Vagina (tissue), 2 donors: ENCODE results near the gene DIAPH3. TPM values are rescaled to one million over a fixed set of nuclear protein-coding genes. Genes with fewer than 3 reads are reported as not detected.

Experiments
- DNase-seq, 2 donors: peaks; one replicate each; pipeline ENCODE4 v3.0.0-alpha.2; 2017; ENCODE audit errors: extremely low spot score in 2 of 2
- H3K27ac ChIP-seq: fragments of 200-600 bp; sonication (generic); one replicate; pipeline ENCODE4 v1.5.1; 2019
- H3K27me3 ChIP-seq: fragments of 200-600 bp; sonication (generic); one replicate; pipeline ENCODE4 v1.5.1; 2019
- H3K36me3 ChIP-seq, 2 donors: fragments of 200-600 bp; sonication (generic); one replicate each; pipeline ENCODE4 v1.5.1; 2017 to 2019
- H3K4me1 ChIP-seq: fragments of 200-600 bp; sonication (generic); one replicate; pipeline ENCODE4 v1.5.1; 2019
- H3K4me3 ChIP-seq, 2 donors: fragments of 200-600 bp; sonication (generic); 1 replicate in 1 of 2; 2 replicates in 1 of 2; pipeline ENCODE4 v1.5.1; 2016 to 2019
- H3K9me3 ChIP-seq: fragments of 200-600 bp; sonication (generic); one replicate; pipeline ENCODE4 v1.5.1; 2019
- POLR2A ChIP-seq, 2 donors: fragments of 450-650 bp; IDR thresholded peaks; one replicate each; pipeline ENCODE4 v1.6.1; 2017; ENCODE audit warnings: antibody characterized with exemption in 2 of 2, mild to moderate bottlenecking in 2 of 2, moderate library complexity in 2 of 2
- POLR2AphosphoS5 ChIP-seq, 2 donors: sonication (generic); formaldehyde crosslinking; IDR thresholded peaks; one replicate each; pipeline ENCODE4 v1.9.0; 2017; ENCODE audit warnings: antibody characterized with exemption in 2 of 2, mild to moderate bottlenecking in 2 of 2, low read depth in 1 of 2; ENCODE audit not compliant: insufficient read depth in 1 of 2
- intact Hi-C: fragments of 100-400 bp; cut with DNase I; formaldehyde crosslinking; loops from one replicate; pipeline ENCODE4 v1.15.1; 2023
- total RNA-seq: library from RNA; depleted of rRNA; stranded (reverse); fragments of >200 nt; gene quantifications from one replicate; pipeline ENCODE4 v1.2.3, GENCODE V29; 2016
- TF ChIP-seq, protein P1 (sequence below), 3 experiments: fragments of 450-650 bp in 2 of 3; fragments of 200-600 bp in 1 of 3; sonication (generic) in 1 of 3; IDR thresholded peaks; one replicate each; pipeline ENCODE4 v1.5.1; 2017 to 2019; ENCODE audit warnings: antibody characterized with exemption in 3 of 3, mild to moderate bottlenecking in 2 of 3, moderate library complexity in 2 of 3

Gene DIAPH3
- total RNA-seq, 1 donor from 2014 or later: 1.2 TPM

GRCh38 chr13:59677430-59677829 is 486.3 kb downstream of the DIAPH3 start:
- intact Hi-C loops: no loop called here
- Histone ChIP-seq H3K4me1 (no peaks in the 10 kb centered on the region), H3K4me3 (no peak overlapping the region), H3K36me3 (no peaks in the 10 kb centered on the region), H3K27me3 (no peaks in the 10 kb centered on the region), H3K27ac (no peak overlapping the region), H3K9me3 (no peaks in the 10 kb centered on the region)
- no peak for DNase-seq
- TF ChIP-seq POLR2AphosphoS5 (IDR thresholded peaks at IDR 0.05; ENCODE audit: insufficient read depth in 1 of 2, low read depth in 1 of 2): no peak
- TF ChIP-seq POLR2A (IDR thresholded peaks at IDR 0.05): no peak
- TF ChIP-seq, protein P1, sequence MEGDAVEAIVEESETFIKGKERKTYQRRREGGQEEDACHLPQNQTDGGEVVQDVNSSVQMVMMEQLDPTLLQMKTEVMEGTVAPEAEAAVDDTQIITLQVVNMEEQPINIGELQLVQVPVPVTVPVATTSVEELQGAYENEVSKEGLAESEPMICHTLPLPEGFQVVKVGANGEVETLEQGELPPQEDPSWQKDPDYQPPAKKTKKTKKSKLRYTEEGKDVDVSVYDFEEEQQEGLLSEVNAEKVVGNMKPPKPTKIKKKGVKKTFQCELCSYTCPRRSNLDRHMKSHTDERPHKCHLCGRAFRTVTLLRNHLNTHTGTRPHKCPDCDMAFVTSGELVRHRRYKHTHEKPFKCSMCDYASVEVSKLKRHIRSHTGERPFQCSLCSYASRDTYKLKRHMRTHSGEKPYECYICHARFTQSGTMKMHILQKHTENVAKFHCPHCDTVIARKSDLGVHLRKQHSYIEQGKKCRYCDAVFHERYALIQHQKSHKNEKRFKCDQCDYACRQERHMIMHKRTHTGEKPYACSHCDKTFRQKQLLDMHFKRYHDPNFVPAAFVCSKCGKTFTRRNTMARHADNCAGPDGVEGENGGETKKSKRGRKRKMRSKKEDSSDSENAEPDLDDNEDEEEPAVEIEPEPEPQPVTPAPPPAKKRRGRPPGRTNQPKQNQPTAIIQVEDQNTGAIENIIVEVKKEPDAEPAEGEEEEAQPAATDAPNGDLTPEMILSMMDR (IDR thresholded peaks at IDR 0.05): no peak

GRCh38 chr13:59674616-59675015 is 489.1 kb downstream of the DIAPH3 start:
- Histone ChIP-seq H3K27ac (no peak overlapping the region), H3K9me3 (no peaks in the 10 kb centered on the region), H3K27me3 (no peaks in the 10 kb centered on the region), H3K4me3 (no peak overlapping the region), H3K36me3 (no peaks in the 10 kb centered on the region), H3K4me1 (no peaks in the 10 kb centered on the region)
- TF ChIP-seq, protein P1 (IDR thresholded peaks at IDR 0.05): no peak
- no peak for TF ChIP-seq POLR2AphosphoS5 (IDR thresholded peaks at IDR 0.05; ENCODE audit: insufficient read depth in 1 of 2, low read depth in 1 of 2)
- no peak for TF ChIP-seq POLR2A (IDR thresholded peaks at IDR 0.05)
- DNase-seq: no peak
- intact Hi-C loops: no loop called here

GRCh38 chr13:59673286-59673685 is 490.4 kb downstream of the DIAPH3 start:
- H3K36me3 ChIP-seq: no peaks in the 10 kb centered on the region
- H3K27me3 ChIP-seq: no peaks in the 10 kb centered on the region
- no peak for TF ChIP-seq POLR2A (IDR thresholded peaks at IDR 0.05)
- TF ChIP-seq, protein P1 (IDR thresholded peaks at IDR 0.05): no peak
- no peak for TF ChIP-seq POLR2AphosphoS5 (IDR thresholded peaks at IDR 0.05; ENCODE audit: insufficient read depth in 1 of 2, low read depth in 1 of 2)
- H3K27ac ChIP-seq: no peak overlapping the region
- no peaks in the 10 kb centered on the region for H3K9me3 ChIP-seq
- intact Hi-C loops: no loop called here
- no peaks in the 10 kb centered on the region for H3K4me1 ChIP-seq
- H3K4me3 ChIP-seq: no peak overlapping the region
- no peak for DNase-seq

DNA sequence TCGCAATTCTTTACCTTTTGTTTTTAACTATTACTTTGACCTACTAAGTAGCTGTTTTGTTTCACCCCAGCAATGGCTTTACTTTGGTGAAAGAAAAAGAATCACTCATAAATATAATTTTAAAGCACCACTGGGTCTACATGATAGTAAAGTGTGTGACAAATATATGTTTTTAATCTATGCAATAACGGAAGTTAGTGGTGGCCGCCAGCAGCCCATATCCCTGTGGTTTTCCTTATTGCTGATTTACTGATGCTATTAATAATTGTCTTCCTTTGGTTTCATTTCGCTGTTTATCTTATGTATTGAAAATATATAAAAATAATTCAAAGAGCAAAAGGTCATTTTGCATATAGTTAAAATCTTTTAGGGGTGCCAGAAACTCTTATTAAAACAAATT is 491.3 kb downstream of the DIAPH3 start:
- intact Hi-C loops: no loop called here
- no peaks in the 10 kb centered on the region for H3K4me1 ChIP-seq
- no peak overlapping the region for H3K27ac ChIP-seq
- H3K27me3 ChIP-seq: no peaks in the 10 kb centered on the region
- TF ChIP-seq, protein P1 (IDR thresholded peaks at IDR 0.05): no peak
- no peak for TF ChIP-seq POLR2A (IDR thresholded peaks at IDR 0.05)
- TF ChIP-seq POLR2AphosphoS5 (IDR thresholded peaks at IDR 0.05; ENCODE audit: insufficient read depth in 1 of 2, low read depth in 1 of 2): no peak
- H3K4me3 ChIP-seq: no peak overlapping the region
- H3K36me3 ChIP-seq: no peaks in the 10 kb centered on the region
- no peaks in the 10 kb centered on the region for H3K9me3 ChIP-seq
- no peak for DNase-seq

DNA sequence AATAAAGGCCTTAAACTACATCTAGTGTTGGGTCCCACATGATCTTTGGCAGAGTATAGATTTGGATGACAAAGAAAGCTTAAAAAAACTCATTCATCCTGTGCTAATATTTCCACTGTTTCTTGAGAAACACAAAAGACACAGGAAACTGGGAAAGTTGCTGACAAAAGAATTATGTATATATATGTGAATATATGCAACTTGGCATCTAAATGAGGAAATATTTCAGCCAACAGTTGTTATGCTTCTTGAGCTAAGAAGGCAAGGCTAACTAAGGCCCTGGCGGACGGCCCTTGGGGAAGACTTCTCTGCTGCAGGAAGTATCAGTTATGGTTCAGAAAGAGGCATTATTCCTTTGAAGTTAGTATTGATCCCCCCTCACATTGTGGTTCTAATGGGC is 491.8 kb downstream of the DIAPH3 start:
- DNase-seq: no peak
- no peaks in the 10 kb centered on the region for H3K36me3 ChIP-seq
- no peak overlapping the region for H3K4me3 ChIP-seq
- intact Hi-C loops: no loop called here
- H3K4me1 ChIP-seq: no peaks in the 10 kb centered on the region
- H3K9me3 ChIP-seq: no peaks in the 10 kb centered on the region
- H3K27ac ChIP-seq: no peak overlapping the region
- no peaks in the 10 kb centered on the region for H3K27me3 ChIP-seq
- no peak for TF ChIP-seq POLR2AphosphoS5 (IDR thresholded peaks at IDR 0.05; ENCODE audit: insufficient read depth in 1 of 2, low read depth in 1 of 2)
- TF ChIP-seq POLR2A (IDR thresholded peaks at IDR 0.05): no peak
- TF ChIP-seq, protein P1 (IDR thresholded peaks at IDR 0.05): no peak
